HG02970 (cell line): Measurements from ENCODE around the gene TIGD2.
"Not testable (repeated sequence)": the region's sequence is repeated elsewhere in the genome, so short reads cannot be mapped to it uniquely, and the experiment has no call there.

ENCODE experiments used
- ATAC-seq: cut with Tn5 transposase; IDR thresholded peaks from one replicate; pipeline ENCODE4 v1.9.1; 2021; ENCODE audit warnings: mild to moderate bottlenecking, moderate library complexity, moderate number of reproducible peaks; ENCODE audit not compliant: unreplicated experiment, low FRiP score

Gene TIGD2

DNA sequence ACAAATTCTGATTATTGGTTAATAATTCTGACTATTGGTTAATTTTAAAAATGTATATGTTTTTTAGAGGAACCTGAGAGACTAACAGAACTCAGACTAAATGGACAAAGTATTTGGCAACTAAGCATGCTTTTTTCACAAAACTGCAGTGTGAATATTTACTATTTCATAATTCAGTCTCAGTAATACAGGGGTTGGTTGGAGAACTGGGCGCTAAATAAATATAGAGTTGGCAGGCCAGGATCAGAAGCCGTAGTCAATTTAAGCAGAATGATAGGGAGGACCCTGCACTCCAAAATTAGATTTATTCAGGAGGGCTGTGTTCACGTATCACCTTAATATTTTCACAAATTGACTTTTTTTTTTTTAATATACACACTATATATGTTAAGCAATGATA is 5.8 kb downstream of the TIGD2 start:
- no peak for ATAC-seq

DNA sequence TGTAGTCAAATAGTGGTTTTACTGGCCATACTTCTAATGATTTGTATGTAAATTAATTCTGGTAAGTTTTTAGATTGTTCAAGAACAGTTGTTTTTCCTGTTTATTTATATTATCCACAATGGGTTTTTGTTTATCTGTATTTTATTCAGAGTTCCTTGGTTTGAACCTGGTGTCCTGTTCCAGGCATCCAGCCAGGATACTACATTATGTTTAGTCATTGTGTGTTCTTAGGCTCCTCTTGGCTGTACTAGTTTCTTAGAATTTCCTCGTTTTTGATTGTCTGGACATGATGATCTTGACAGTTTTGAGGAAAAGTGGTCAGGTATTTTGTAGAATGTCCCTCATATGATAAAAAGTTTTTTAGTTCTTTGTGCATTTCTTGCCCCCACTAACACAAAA is 7.8 kb downstream of the TIGD2 start:
- no peak for ATAC-seq

DNA sequence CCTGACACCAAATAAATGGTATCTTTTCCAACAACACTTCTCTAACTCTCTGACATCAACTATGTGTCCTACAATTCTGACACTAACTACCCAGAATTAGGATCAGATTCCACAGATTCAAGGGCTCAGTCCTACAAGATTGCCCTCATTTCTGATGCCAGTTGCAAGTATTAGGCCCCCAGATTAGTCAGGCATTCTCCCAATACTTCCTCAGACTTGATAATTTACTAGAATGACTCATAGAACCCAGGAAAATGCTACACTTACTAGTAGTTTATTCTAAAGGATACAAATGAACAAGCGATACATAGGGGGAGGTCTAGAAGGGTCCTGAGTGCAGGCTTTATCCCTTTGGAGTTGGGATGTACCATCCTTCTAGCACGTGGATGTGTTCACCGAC is 8.5 kb downstream of the TIGD2 start:
- no peak for ATAC-seq

DNA sequence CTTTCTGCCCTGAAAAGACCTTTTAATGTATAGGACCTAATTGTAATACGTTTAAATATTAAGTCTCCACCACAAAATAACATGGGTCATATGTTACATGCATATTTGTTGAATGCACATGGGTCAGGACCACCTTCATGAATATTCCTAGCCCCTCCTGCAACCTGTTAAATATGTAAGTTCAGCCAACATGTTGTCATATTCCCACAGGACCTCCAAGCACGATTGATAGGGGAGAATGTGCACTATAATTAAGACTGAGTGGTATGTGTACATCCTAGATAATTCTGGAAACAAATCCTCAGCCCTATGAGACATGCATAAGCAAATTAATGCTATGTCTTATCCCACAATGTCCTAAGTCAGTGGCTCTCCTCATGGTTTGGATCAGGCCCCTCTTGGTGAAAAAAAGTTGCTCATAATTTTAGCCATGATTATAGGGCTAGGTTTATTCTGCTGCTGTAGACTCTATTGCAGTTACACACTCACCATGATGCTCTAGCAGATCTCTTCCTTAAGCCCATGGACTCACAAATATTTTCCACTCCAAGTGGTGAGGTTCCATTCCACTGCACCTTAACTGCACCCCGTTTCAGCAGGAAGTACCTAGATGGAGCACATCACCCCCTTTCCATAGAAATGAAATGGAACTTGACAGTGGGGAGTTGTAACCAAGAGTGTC is 10.2 kb downstream of the TIGD2 start:
- ATAC-seq, result no peak

DNA sequence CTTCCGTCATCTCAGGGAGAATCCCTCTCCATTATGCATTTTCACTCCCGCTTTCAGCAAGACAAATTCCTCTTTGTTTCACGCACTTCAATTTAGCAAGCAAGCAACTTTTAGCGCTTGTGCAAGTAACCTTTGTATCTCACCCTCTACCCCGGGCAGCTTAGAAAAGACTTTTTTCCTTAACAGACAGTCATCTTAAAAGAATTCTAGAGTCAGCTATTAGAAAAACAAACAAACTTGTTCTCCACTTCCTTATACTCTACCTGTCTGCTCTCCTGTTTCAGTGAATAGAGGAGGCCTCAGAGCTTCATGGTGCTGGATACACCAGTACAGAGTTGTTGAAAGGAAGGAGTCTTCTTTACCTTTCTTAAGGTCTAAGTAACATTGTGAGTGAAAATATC is 12.1 kb downstream of the TIGD2 start:
- no peak for ATAC-seq

DNA sequence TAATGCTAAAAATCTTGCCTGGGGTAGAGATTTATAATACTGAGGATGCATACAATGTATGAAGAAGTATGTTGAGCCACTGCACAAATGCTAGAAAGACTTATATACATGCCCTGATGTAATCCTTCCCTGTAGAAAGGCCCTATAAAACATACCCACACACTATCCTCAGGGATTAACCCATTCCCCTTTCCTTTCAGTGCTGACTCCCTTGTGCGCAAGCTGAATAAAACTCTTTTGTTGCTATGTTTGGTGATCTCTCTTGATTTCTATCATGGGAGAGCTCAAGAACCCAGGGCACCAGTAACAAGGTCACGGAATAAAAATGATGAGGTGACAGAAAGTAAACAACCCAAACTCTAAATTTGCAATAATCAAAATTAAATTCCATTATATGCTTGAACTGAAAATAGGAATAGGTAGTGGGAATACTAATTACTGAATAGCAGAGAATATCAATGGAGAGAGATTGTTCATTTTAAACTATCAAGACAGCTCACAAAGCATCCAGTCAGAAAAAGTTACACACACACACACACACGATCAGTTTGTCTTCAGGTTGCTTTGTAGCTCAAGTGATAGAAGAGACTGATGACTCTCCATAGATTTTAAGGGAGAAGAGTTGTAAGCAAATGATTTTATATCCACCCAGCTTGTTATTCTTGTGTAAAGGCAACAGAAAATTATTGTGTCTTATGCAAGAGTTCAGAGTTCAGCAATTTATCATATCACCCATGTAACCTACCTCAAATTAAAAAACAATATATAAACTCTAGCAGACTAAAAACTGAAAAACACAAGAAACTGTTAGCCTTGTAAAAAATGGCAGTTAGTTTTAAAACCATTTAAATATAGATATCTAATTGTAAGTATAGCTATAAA is 14.8 kb downstream of the TIGD2 start:
- ATAC-seq, result no peak

DNA sequence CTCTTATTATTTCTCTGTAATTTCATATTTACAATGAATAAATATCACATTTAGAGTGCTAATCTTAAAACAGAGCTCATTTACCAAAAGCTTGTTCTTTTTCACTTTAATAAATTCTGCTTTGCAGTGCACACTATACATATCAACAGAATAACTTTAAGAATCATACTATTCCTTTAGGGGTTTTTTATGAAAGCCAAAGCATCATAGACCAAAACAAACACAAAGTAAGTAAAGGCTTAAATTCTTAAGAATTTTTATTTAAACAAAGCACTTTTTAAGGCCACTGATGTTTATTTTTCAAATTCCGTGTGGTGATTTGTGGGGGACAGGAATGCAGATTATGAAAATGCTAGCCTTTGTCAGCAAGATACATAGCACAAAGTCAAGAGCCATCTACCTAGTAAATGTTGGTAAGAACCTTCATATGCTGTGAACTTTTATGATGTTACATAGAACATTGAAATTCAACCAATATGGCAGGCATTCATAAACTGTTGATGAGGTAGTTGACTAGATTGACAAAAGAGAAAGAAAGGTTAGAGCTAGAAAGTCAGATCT is 17.8 kb downstream of the TIGD2 start:
- ATAC-seq, result no peak

DNA sequence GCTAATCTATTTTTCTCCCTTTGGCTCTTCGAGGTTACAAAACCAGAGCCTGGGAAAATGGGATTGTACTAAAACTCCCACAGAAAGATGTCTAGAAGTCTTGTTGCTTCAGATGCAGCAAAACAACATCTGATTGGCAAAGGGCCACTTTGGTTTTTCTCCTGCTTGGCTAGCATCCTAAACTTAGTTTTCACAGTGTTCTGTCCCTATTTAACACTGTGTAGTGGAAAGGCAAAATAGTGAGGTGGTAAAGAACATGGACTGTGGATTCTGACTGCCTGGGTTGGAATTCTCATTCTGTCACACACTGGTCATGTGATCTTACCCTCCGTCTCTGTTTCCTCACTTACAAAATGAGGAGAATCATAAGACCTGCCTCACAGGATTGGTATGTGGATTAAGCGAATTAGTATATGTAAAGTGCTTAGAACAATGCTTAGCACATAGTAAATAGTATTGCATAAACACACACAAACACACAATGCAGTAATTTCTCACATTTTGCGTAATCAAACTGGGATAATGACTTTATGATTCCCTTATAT is 23.5 kb downstream of the TIGD2 start:
- ATAC-seq, result no peak

DNA sequence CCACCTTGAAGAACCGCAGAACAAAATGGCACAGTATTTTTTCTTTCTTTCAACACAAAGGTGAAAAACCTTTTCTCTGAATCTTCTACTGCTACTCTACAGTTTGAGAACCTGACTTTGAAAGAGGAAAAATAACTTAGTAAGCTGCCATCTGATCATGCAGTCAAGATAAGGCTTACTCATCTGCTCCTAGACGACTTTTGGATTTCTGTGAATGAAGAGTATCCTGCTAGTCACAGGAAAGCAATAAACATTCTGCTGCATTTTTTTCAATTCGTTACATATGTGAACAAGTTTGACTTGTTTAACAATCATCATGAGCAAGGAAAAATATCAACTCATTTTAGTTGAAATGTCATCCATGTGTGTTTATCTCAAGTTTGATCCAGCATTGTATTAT is 25.2 kb downstream of the TIGD2 start:
- no peak for ATAC-seq

DNA sequence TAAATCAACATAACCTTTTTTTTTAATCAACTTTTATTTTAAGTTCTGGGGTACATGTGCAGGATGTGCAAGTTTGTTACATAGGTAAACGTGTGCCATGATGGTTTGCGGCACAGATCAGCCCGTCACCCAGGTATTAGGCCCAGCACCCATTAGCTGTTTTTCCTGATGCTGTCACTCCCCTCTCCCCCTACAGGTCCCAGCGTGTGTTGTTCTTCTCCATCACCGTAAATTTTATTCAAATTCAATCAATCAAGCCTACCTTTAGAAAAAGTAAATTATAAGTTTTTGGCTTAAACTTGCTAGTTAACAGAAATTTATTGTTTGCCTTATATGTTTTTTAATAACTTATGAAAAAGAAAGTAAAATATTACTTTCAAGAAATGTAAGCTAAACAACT is 25.9 kb downstream of the TIGD2 start:
- ATAC-seq, result no peak

DNA sequence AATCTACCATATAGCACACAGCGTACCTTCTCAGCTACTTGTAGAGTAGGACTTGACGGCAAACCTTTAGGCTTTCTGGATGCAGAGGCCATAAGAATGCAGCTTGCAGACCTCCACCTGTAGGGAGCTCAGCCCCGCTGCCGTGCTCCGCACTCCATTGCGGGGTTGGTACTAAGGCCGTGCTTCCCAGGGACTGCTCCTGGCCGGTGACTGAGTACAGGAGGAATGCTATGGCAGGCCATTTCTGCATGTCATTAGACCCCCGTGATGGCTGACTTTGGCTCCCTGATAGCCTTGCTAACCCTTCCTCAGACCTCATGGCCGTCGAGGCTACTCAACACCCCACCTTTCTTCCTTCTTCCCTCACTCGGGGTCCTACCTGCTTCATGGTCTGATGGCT is 26.4 kb downstream of the TIGD2 start:
- ATAC-seq, result no peak

DNA sequence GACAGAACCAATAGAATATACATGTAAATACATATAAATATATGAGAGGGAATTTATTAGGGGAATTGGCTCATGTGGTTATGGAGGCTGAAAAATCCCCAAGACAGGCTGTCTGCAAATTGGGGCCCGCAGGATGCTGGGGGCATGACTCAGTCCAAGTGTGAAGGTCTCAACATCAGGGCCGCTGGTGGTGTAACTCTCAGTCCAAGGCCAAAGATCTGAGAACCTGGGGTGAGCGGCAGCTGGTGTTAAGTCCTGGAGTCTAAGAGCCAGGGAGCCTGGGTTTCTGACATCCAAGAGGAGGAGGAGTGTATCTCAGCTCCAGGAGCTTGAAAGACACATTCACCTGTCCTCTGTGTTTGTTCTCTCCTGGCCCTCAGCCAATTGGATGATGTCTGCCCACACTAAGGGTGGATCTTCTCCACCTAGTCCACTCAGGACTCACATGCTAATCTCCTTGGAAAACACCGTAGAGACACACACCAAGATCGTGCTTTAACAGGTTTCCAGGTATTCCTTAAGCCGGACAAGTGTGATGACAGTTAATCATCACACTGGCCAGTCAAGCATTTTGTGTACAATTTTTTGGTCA is 28.9 kb downstream of the TIGD2 start:
- no peak for ATAC-seq

DNA sequence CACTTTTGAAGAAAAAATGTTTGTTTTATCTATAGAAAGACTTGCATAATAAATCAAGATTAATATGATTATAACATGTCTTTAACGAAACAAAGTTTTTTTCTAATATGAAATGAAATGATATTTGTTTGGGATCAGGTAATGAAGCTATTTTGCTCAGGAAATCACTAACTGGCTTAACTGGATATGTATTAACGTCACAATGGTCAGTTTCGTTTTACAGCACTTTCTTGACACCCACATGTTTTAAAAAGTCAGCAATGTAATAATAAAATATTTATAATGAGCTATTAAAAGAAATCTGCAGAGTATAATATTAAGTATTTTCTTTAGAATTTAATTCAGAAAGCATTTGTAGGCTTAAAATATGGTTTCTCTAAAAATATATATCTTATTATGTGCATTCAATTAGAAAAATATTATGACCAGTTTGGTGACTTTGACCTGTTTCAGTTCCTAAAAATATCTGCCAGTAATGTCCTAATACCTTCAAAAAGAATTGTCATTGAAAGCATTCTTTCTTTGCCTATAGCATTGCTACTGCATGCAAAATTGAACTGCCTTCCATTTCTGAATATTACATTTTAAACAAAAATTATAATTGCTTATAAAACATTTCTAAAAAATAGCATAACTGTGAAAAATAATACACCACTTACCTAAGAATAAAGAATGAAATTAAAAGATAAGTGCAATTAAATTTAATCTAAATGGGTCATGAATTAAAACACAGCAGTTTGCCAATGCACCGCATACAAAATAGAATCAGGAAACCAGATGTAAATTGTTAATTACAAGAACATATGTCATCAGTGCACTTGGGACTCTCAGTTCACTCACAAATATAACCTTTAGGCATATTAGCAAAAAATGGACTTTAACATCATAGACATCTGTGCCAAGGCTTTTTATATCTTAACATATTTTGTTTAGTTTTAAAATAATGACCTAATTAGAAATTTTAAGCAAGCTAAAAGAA is 31.6 kb downstream of the TIGD2 start:
- ATAC-seq, result peak; percentile 70

DNA sequence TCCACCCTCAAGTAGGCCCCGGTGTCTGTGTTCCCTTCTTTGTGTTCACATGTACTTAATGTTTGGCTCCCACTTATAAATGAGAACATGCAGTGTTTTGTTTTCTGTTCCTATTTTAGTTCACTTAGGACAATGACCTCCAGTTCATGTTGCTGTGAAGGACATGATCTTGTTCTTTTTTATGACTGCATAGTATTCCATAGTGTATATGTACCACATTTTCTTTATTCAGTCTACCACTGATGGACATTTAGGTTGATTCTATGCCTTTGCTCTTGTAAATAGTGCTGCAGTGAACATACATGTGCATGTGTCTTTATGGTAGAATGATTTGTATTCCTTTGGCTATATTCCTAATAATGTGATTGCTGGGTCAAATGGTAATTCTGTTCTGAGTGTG is 33.3 kb downstream of the TIGD2 start:
- ATAC-seq, result not testable (repeated sequence)

DNA sequence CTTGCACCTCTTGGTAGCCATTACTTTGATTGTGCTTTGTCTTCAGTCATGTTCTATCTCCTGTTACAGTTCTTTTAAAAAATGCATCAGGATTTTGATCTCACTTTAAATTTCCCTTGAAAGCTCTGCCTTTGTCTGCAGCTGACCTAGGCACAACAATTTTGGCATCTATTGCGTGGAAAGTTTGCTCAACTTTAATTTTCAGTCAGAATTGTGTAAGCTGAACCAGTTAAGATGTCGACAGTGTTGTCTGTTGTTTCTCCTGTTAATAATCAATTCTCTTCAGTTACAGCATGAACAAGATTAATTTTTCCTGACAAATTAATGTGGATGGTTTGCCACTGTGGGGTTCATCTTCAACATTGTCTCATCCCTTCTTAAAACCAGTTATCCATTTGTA is 34.9 kb downstream of the TIGD2 start:
- ATAC-seq, result no peak

DNA sequence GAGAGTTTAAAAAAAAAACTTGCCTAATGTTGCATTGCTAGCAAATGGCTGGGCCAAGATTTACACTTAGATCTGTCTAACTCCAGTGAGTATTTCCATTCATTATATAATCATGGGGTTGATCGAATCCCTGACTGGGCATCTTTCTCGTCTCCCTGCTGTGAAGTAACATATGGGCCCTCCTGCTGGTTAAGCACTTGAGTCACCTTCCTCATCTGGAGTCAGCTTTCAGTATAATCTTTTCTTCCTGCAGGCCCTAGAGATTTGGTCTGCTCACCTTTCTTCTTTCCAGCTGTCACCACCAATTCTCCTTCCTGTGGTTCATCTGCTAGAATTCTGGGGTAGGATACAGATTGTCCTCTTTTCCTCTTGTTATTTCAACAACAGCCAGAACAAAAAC is 41.6 kb downstream of the TIGD2 start:
- no peak for ATAC-seq

DNA sequence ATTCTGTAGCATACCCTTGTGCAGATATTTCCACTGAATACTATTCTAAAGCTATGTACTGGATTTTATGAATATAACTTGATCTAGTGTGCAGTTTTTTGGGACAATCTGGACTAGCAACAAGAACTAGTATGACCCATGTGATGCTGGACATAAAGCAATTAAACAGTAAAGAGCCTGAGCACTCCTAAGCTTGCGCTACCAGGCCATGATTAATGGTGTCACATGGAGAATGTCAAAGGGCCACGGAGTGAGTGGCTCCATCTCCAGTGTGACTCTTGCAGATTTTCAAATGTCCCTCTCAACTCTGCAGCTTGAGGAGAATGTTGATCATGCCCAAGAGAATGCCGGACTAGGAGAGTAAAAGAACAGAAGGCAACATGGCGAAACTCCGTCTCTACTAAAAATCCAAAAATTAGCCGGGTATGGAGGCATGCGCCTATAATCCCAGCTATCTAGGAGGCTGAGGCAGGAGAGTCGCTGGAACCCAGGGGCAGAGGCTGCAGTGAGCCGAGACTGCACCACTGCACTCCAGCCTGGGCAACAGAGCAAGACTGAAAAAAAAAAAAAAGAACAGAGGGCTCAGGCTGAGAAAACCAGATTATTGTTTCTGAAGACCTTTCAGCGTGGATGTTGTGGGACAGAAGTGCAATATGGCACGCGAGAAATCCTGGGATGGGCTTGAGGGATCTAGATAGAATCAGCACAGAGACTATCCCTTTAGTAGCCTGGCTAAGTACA is 45.0 kb downstream of the TIGD2 start:
- ATAC-seq, result no peak

DNA sequence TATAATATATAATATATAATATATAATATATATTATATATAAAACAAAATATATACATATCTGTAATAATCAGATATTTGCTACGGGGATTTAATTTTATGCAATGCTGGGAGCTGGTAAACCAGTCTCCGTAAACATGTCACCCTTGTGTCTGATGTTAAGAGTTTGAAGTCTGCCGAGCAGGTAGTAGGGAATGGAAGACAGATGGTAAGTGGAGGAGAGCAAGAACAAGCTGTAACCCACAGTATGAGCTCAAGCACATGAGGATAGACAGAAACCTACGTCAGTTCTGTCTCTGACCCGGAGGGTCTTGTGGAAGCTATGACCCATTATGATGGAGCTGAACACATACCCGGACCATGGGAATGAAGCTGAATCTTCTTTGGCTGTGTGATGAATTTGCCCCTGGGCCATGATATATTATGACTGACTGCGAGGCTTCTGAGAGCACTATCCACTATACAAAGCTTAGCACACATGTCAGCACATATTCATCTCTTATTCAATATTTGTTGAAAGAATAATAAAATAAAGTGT is 46.2 kb downstream of the TIGD2 start:
- no peak for ATAC-seq
